ENCODE data around the gene ANKLE1.

DNA sequence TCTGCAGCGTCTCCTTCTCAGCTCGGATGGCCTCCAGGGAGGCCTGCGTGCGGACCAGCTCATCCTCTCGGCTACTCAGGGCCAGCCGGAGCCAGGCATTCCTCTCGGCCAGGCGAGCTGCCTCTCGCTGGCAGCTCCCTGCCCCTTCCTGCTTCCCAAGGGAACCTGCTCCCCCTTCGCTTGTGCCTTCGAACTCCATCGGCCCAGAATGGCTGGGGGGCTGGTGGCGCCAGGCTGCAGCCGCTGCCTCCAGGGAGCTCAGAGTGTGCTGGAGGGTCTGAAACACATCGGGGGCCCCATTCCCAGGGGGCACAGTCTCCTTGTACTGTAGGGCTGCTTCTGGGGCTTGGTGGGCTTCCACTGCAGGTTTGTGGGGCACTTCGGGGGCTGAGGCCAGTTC, 19.1 kb upstream of the ANKLE1 start:
- TF ChIP-seq MYC (IDR thresholded peaks at IDR 0.05; ENCODE audit: borderline replicate concordance, low read length) (no peak), ZNF302 (CRISPR knock-in tag; IDR thresholded peaks at IDR 0.05) (no peak), FOSB (CRISPR knock-in tag; IDR thresholded peaks at IDR 0.05) (no peak), POLR2A (IDR thresholded peaks at IDR 0.05; ENCODE audit: low read length) (no peak), EP300 (IDR thresholded peaks at IDR 0.05) (no peak), JUN (IDR thresholded peaks at IDR 0.05) (no peak), FOSL2 (IDR thresholded peaks at IDR 0.05) (no peak), FOSL2 (CRISPR knock-in tag; IDR thresholded peaks at IDR 0.05) (no peak)
- TF ChIP-seq, protein P1, sequence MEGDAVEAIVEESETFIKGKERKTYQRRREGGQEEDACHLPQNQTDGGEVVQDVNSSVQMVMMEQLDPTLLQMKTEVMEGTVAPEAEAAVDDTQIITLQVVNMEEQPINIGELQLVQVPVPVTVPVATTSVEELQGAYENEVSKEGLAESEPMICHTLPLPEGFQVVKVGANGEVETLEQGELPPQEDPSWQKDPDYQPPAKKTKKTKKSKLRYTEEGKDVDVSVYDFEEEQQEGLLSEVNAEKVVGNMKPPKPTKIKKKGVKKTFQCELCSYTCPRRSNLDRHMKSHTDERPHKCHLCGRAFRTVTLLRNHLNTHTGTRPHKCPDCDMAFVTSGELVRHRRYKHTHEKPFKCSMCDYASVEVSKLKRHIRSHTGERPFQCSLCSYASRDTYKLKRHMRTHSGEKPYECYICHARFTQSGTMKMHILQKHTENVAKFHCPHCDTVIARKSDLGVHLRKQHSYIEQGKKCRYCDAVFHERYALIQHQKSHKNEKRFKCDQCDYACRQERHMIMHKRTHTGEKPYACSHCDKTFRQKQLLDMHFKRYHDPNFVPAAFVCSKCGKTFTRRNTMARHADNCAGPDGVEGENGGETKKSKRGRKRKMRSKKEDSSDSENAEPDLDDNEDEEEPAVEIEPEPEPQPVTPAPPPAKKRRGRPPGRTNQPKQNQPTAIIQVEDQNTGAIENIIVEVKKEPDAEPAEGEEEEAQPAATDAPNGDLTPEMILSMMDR (IDR thresholded peaks at IDR 0.05), result no peak
- TF ChIP-seq, protein P2, sequence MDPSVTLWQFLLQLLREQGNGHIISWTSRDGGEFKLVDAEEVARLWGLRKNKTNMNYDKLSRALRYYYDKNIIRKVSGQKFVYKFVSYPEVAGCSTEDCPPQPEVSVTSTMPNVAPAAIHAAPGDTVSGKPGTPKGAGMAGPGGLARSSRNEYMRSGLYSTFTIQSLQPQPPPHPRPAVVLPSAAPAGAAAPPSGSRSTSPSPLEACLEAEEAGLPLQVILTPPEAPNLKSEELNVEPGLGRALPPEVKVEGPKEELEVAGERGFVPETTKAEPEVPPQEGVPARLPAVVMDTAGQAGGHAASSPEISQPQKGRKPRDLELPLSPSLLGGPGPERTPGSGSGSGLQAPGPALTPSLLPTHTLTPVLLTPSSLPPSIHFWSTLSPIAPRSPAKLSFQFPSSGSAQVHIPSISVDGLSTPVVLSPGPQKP (IDR thresholded peaks at IDR 0.05; ENCODE audit: low read depth, low read length), result no peak
- TF ChIP-seq, protein P3, sequence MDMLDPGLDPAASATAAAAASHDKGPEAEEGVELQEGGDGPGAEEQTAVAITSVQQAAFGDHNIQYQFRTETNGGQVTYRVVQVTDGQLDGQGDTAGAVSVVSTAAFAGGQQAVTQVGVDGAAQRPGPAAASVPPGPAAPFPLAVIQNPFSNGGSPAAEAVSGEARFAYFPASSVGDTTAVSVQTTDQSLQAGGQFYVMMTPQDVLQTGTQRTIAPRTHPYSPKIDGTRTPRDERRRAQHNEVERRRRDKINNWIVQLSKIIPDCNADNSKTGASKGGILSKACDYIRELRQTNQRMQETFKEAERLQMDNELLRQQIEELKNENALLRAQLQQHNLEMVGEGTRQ (IDR thresholded peaks at IDR 0.05), result no peak
- TF ChIP-seq, protein P4, sequence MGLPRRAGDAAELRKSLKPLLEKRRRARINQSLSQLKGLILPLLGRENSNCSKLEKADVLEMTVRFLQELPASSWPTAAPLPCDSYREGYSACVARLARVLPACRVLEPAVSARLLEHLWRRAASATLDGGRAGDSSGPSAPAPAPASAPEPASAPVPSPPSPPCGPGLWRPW (IDR thresholded peaks at IDR 0.05), result no peak

Data from A549 (cell line).